HG02938 (cell line): ENCODE measurements around the gene ACYP2.
A peak's percentile ranks its signal among the peaks of the same experiment; 100 is the strongest.

Experiments used
- ATAC-seq: cut with Tn5 transposase; IDR thresholded peaks from one replicate; pipeline ENCODE4 v1.9.1; 2021; ENCODE audit warnings: mild to moderate bottlenecking, moderate library complexity; ENCODE audit not compliant: unreplicated experiment

ACYP2 gene

DNA sequence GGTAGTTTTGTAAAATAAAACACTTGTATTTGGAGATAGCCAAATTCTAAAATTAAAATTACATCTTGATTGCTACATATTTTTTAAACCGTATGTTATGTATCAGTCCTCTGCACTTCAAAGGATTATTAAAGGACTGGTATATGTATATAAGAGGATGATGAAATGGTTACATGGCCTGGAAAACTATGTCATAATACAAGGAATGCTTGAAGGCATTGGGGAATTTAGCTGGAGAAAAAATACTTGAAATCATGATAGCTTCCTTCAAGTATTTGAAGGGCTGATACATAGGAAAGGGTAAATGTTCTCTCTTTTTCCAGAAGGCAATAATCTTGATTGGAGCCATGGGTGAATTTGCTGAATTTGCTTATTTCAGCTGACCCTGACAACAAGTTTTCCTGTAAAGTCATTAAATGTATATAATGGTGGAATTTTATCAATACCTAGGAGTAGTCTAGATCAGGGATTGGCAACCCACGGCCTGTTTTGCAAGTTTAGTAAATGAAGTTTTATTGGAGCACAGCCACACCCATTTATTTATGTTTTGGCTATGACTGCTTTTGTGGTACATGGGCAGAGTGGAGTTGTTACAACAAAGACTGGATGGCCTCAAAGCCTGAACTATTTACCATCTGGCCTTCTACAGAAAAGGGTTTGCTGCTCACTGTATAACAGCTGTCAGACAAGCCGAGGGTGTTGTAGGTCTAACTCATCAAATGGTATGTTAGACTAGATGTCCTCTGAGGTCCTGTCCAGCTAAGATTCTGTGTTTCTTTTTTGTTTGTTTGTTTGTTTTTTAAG, 34.4 kb downstream of the ACYP2 start:
- no peak for ATAC-seq

DNA sequence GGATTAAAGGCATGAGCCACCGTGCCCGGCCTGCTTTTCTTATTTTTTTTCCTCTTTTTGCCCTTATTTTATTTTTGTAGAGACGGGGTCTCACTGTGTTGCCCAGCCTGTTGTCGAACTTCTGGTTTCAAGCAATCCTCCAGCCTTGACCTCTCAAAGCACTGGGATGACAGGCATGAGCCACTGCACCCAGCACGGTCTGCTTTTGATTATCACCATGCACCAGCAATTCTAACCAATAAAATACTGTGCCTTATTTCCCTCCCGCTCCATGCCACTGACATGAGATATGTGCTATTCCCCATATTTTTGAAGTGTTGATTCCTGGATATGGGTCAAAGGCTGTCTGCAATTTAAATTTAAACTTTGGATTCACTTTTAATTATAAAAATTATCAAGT, 42.9 kb downstream of the ACYP2 start:
- no peak for ATAC-seq

DNA sequence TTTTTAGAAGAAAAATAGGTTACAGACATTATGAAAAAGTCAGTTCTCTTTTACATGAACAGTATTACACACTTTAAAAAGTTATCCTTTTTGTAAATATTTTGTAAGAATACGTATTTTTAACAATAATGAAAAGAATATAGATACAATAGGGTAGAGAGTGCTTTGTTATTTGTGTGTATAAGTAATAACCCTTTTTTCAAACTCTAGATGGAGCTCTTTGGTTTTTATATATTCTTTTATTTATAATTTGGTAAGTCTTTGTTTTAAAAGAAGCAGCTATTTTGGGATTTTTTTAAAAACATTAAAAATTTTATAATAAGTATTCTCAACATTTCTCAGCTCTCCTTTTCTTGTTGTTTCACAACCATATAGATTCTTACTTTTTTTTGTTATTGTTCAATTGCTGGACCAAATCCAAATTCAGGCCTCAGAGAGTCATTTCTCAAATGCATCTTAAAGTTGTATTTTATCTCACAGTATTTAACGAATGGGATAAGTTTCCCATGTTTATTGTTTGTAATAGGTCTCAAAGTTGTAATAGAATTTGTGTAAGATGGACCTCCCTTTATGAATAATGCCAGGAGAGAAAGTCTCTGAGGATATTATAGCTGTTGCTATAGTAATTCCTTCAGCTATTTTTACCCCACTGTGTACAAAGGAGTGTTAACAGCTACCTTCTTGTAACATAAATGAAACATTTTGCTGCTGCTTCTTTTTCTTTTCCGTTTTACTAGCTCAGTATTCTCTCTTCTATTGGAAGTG, 46.4 kb downstream of the ACYP2 start:
- no peak for ATAC-seq

DNA sequence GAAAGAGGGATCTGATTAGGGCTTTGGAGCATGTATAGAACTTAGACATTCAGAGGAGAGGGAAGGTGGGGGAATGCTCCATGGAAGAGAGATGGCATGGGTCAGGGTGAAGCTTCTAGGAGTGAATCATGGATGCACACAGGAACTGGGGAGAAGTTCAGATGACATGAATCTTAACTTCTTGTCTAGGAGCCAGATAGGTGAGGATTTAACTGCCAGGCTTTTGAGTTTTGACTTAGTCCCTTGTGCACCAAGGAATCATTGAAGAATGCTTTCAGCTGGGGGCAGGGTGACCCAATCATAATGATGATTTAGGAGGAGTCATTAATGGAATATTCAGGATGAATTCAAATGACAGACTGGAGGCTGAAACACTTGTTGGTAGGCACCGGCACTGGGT, 48.7 kb downstream of the ACYP2 start:
- no peak for ATAC-seq

DNA sequence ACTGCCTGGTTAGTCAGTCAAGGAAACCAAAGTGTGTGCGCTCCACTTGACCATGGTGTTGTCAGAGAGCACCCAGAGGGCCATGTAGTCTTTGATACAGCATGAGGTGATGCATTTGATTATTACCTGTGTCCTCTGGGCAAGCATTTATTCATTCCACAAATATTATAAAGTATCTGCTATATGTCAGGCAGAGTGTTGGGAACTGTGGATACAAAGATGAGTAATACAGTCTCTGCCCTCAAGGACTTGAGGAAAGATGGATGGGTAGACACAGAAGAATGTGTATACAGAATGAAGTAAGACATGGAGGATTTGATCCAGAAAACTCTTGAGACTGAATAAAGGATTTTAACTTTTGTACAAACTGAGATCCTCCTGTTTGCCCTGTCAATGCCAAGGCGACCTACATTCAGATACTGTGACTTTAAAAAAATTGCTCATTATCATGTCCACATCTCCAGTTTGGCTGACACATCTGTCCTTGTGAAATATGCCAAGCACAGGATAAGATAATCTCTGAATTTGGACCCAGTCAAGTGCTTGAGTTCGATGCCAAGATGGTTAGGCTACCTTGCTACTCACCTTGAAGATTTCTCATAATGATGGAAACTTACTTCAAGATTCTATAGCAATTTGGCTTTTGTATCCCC, 50.8 kb downstream of the ACYP2 start:
- ATAC-seq = no peak

DNA sequence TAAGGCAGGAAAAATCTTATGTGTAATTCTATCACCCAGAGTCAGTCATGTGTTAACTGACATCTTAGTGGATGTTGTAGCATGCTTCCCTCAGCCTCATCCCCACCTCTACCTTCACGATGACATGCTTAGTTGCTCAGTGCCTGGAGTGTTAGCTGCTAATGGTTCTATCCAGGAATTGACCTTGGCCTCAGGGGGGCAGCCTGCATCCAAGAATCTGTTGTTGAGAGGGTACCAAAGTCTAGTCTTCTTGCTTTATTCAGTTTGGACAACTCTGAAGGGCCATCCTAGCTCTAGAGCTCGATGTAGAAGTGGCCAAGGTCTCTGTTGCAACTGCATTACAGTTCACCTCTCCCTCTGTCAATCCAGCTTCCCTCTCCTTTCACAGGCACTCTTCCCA, 61.2 kb downstream of the ACYP2 start:
- no peak for ATAC-seq

DNA sequence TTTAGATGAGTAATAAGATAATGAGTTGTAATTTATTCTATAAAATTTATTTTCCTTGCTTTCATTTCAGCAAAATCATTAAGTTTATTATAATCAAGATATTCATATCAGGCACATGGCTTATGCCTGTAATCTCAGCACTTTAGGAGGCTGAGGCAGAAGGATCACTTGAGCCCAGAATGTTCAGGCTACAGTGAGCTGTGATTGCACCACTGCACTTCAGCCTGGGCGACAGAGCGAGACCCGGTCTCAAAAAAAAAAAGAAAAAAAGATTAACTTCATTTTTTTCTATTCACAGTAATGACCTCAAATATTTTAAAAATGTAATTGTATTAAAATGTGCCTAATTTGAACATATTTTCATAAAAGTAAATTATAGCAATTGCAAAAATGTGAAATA, 67.9 kb downstream of the ACYP2 start:
- no peak for ATAC-seq

DNA sequence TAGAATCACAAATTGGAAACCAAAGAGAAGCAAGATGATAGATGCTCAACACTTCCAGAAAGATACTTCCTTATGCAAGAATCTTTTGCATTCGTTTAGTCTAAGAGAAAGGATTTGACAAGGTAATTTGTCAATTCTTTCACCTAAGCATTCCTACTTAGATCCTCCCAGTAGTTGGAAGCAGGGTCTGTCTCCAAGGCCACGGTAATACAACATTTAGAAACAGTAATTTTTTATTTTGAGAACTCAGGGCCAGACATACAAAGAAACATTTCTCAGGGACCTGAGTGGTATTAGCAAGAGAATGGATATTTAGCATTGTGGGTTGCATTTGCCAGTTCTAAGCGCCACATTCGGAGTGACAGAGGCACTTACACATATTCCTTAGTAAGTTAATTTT, 68.6 kb downstream of the ACYP2 start:
- no peak for ATAC-seq

DNA sequence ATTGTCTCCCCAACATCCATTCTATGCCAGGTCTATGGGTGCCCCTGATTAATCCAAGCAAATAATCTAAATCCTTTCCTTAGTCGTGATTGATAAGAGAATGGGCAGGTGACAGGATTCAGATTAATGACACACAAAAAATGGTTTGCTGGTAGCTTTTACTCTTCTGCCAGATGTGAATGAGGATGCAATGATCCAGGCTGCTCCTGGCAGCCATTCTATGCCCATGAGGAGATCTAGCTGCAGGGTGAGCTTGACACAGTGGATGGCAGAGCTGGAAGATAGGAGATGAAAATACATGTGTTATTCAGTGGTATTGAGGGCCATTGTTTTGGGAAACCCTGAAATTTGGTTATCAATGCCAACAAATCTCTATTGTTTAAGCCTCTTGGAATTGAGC, 69.7 kb downstream of the ACYP2 start:
- ATAC-seq = no peak

DNA sequence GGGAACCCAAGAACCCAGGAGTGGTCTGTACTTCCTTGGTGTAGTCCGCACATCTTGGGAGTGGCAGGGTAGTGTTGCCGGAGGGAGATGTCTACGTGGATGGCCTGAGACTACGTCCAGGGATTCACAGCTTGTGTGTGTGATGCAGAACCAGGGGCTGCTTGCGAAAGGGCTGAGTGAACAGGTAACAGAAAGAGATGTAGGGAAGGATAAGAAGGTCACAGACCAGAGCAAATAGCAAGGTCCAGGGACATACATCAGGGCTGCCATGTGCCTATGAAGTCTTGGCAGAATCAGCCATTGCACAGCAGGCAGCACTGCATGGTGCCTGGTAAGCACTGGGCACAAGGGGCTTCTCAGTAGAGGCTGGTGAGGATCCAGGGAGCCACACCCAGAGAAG, 71.9 kb downstream of the ACYP2 start:
- no peak for ATAC-seq

DNA sequence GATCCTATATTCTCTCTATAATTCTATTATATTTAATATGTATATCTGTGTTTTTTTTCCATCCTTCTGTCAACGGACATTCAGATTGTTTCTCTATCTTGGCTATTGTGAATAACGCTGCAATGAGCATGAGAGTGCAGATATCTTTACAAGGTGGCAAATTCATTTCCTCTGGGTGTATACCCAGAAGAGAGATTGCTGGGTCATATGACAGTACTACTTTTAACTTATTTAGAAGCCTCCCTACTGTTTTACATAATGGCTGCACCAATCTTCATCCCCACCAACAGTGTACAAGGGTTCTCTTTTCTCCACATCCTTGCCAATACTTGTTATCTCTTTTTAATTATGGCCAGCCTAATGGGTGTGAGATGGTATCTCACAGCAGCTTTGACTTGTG, 74.1 kb downstream of the ACYP2 start:
- no peak for ATAC-seq

DNA sequence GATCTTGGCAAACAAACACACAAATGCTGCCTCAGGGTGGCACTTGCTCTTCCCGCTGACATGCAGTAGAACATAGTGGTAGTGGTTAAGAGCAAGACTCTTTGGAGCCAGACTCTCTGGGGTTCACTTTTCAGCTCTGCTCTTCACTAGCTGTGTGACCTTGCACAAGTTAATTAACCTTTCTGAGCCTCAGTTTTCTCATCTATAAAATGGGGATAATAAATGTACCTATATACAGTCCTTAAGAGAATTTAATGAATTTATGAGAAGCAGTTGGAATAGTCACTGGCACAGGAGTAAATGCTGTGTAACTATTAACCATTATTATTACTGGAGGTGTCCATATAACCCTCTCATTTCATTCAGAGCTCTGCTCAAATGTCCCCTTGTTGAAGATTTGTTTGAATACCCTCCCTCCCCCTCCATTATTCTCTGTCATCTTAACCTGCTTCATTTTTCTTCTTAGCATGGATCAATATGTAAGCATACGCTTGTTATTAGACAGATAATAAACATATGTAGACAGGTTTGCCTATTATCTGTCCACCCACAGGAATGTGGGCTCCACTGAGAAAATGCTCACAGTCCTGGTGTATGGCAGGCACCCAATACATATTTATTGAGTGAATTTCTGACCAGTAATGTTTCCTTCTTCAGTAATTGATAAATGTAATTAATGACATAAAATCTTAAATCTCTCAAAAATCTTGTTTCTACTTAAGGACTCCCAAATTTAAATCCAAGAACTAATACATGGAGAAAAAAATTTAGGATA, 76.1 kb downstream of the ACYP2 start:
- no peak for ATAC-seq

DNA sequence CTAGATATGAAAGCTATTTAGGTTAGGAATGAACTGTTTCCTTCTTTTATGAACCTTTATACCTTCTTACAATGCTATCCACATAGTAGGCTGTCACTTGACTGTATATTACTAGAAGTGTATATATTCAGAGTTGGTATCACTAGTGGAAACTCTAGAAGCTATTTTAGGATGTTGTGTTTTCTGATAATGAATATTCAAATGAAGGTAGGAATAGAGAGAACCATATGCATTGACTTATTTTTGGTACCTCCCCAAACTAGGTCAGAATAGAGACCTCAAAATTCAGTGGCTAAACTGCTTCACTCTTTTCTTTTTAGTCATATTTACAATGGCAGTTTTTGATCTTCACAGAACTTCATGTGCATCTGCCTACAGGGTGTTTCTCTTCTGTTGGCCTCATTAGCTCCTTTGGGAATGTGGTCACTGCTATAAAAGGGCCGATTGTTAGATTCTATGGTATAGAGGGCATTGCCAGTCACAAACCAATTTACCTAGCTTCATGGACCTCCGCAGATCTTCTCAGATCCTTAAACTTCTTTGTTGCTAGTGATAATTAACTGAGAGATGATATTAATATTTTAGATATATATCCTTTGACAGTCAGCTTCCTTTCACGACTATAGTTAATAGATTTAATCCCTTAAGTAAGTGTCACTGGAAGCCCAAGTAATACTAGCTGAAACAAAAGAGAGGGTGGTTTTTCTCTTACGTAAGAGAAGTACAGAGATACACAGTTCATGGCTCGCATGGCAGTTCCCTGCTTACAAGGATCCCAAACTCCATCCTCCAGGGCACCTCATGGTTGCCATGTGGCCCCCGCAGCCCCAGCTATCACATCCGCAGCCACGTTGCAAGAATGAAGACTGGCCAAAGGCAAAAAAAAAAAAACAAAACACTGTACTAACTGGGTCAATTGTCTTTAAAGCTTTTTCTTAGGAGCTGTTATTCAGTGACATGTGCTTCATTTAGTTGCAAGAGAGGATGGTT, 79.6 kb downstream of the ACYP2 start:
- no peak for ATAC-seq

DNA sequence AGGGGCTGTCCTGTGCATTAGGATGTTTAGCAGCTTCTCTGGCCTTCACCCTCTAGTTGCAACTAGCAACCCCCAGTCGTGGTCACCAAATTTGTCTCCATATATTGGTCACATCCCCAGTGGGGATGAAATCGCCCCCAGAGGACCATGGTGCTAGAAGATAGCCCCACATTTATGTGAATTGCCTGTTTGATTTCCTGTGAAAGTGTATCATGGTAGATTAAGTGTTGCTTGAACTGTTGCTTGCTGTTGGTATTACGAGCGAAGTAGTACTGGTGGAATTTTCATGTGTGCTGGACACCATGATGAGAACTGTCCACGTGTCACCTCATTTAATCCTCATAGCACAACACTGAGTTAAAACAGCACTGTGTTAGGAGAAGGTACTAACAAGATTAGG, 81.2 kb downstream of the ACYP2 start:
- no peak for ATAC-seq

DNA sequence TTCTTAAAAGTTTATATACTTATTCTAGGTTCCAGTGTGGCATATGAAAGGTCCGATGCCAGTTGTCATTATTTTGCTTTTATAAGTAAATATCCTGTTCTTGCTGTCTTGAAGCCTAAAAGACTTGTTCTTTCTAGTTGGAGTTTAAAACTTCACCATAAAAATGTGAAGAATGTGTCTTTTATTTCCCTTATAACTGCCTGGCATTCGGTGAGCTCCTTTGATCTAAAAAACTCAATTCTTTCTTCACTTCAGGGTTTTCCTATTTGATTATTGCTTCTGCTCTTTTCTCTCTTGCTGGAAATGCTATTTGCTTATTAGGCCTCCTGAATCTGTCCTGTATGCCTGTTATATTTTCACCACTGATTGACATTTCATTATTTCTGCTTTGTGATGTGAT, 89.1 kb downstream of the ACYP2 start:
- no peak for ATAC-seq

DNA sequence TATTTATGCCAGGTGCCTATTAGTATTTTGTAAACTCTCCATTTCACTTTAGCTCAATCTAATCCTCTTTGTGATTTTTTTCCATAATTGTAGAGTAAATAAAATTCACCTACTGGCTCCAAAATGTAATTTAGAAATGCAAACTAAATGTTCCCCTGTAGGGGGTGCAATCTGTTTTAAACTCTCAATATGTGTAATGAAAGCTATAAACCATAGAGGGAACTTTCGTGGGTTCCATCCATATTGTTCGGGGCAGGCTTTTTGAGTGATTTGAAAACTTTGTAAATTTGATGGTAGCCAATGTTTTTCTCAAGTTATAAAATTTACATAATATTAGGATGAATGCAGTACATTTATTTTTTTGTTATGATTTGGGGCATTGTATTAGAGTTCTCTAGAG, 91.2 kb downstream of the ACYP2 start:
- peak; percentile 67 for ATAC-seq

DNA sequence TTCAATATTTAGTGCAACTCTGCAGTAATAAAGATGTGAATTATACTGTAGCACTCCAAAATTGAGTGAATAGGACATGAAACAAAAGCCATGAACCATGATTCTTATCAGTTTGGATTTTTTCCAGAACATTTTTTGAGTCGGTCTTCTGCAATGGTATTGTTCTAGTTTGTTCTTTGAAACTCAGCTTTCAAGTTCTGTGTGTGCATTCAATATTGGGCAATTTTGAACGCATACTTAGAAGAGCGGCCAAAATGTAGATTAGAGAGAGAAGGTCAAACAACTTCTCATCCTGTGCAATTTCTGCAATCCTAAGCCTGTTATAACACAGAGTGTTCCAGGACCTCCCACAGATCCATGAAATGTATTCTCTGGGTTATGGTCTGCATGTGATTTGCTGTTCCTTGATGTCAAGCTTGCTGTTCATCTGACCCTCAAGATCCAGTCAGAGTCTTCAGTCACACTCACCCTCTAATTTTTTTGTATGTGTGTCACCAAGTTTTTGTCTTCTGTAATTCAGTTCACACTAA, 92.3 kb downstream of the ACYP2 start:
- ATAC-seq = no peak

DNA sequence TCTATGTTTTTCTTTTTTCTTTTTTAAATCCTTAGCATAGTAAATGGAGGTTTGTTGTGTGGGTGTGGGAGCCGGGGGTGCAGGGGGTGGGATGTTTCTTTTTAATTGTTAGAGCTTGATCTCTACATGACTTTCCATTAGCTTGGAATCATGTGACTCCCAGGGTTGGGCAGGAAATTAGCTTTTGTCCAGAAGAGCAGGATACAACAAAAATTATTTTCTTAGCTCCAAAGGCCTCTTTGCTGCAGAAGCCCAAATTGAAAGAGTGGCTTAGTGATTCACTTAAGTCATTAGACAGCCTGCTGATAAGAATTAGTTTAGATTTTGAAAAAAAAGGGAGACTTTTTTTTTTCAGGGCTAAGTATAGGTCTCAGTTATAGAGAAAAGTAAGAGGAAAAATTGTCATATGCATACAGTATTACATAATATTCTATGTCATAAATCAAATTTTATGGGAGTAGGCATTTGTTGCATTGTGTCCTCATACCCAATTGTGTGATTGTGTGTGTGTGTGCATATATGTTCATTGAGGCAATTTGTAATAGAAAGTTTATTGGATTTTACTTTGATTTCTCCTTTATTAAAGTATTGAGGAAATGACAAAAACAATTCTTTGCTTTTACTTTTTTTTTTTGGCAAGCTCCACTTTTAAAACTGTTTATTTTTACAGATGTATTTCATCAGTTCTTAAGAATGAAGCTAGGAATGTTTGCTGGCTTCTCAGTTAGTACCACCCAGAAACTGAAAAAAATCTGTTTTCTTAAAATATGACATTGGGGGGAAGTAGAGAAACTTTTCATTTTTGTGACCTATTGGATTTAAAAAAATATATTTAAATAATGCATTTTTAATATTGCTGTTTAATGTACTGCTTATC, 93.2 kb downstream of the ACYP2 start:
- ATAC-seq = no peak

DNA sequence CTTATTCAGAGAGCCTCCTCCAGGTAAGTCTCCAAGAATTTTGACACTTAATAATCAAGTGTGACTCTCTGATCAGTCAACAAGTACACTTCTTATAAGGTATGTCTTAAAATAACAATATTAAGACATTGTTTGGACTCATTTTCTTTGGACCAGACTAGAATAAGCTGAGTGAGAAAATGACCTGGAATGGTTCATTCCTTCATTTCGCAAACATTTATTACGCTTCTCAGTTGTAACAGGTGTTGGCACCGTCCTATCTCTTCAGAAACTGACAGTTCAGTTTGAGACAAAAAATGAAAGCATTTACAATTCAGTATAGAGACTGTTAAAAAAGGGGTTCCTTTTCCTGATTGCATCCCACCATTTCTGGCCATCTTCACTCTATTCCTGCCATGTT, 94.0 kb downstream of the ACYP2 start:
- ATAC-seq = no peak
